Endothelial cell of umbilical vein (primary cell): ENCODE results near the gene MR1. TPM values are rescaled to one million over a fixed set of nuclear protein-coding genes. Genes with fewer than 3 reads are reported as not detected.

Experiments used
- BruUV-seq: library from RNA; stranded (reverse); fragments of 400-500 nt; replicated peaks from 2 replicates; lab custom pipeline; 2021; lab: Mats Ljungman, UMichigan
- CTCF ChIA-PET: fragments of 300-600, 350-600 bp; sonication (Branson Sonifier 250); formaldehyde crosslinking; loops from one replicate; lab custom pipeline; 2021; ENCODE audit warnings: antibody characterized with exemption, inconsistent platforms; lab: Charles Lee
- POLR2A ChIA-PET: fragments of 300-600, 350-600 bp; sonication (Branson Sonifier 250); formaldehyde crosslinking; loops from one replicate; lab custom pipeline; 2021; ENCODE audit warnings: antibody characterized with exemption, inconsistent platforms; lab: Charles Lee
- DNase-seq: peaks from one replicate; pipeline ENCODE4 v3.0.0-alpha.2; 2011; ENCODE audit warnings: low read depth, low spot score
- FAIRE-seq: peaks from 2 replicates; lab custom pipeline; 2011; peaks lifted over from hg19 to GRCh38; lab: Jason Lieb, UNC
- H2AFZ ChIP-seq: 2 replicates; pipeline ENCODE4 v1.6.0; 2012; ENCODE audit warnings: low read depth, low read length, control low read depth, inconsistent platforms
- H3K27ac ChIP-seq: 2 replicates; pipeline ENCODE4 v1.5.1; 2011; ENCODE audit warnings: low read depth, mild to moderate bottlenecking, control low read depth, low read length, moderate library complexity; ENCODE audit not compliant: insufficient read depth
- H3K27me3 ChIP-seq, 2 experiments: 2 replicates each; pipeline versions ENCODE4 v1.6.0 to v1.6.1; 2011; ENCODE audit warnings: low read length in 2 of 2, mixed read lengths in 1 of 2; ENCODE audit not compliant: control insufficient read depth in 2 of 2, insufficient read depth in 2 of 2
- H3K36me3 ChIP-seq, 2 experiments: 2 replicates in 1 of 2; 3 replicates in 1 of 2; pipeline ENCODE4 v1.5.1; 2011; ENCODE audit warnings: low read length in 2 of 2, mild to moderate bottlenecking in 1 of 2, moderate library complexity in 1 of 2; ENCODE audit not compliant: control insufficient read depth in 2 of 2, insufficient read depth in 2 of 2; ENCODE audit errors: extremely low read depth in 1 of 2
- H3K4me1 ChIP-seq: 3 replicates; pipeline ENCODE4 v1.5.1; 2011; ENCODE audit warnings: mild to moderate bottlenecking, low read length; ENCODE audit not compliant: control insufficient read depth, insufficient read depth; ENCODE audit errors: extremely low read depth
- H3K4me2 ChIP-seq: 2 replicates; pipeline ENCODE4 v1.6.1; 2011; ENCODE audit warnings: low read length, control low read depth, mixed read lengths; ENCODE audit not compliant: insufficient read depth
- H3K4me3 ChIP-seq, 3 experiments: fragments of 200-600 bp in 1 of 3; sonication (generic), shearing (Covaris generic) in 1 of 3; replicated peaks in 1 of 3; 2 replicates each; pipeline ENCODE4 v1.5.1; 2011 to 2016; ENCODE audit warnings: control low read depth in 3 of 3, low read length in 3 of 3, mild to moderate bottlenecking in 2 of 3, inconsistent platforms in 1 of 3, low read depth in 1 of 3, moderate library complexity in 1 of 3; ENCODE audit not compliant: insufficient read depth in 1 of 3
- H3K79me2 ChIP-seq: 2 replicates; pipeline ENCODE4 v1.6.0; 2012; ENCODE audit warnings: low read length, inconsistent platforms; ENCODE audit not compliant: control insufficient read depth, insufficient read depth
- H3K9ac ChIP-seq: replicated peaks from 2 replicates; pipeline ENCODE3; 2011; ENCODE audit warnings: low read length, control low read depth; ENCODE audit not compliant: insufficient read depth; ENCODE audit errors: extremely low read depth
- H3K9me1 ChIP-seq: replicated peaks from 3 replicates; pipeline ENCODE4 v1.6.0; 2011; ENCODE audit warnings: mild to moderate bottlenecking, low read length; ENCODE audit not compliant: control insufficient read depth, insufficient read depth; ENCODE audit errors: extremely low read depth
- H3K9me3 ChIP-seq: replicated peaks from 2 replicates; pipeline ENCODE4 v1.5.1; 2012; ENCODE audit warnings: low read length, inconsistent platforms; ENCODE audit not compliant: control insufficient read depth, insufficient read depth
- H4K20me1 ChIP-seq: replicated peaks from 2 replicates; pipeline ENCODE3; 2011; ENCODE audit warnings: mild to moderate bottlenecking, low read length; ENCODE audit not compliant: control insufficient read depth, insufficient read depth; ENCODE audit errors: extremely low read depth
- CTCF ChIP-seq, 2 donors: IDR thresholded peaks; 1 replicate in 1 of 2; 2 replicates in 1 of 2; pipeline ENCODE4 v1.5.1; 2011; ENCODE audit warnings: low read length in 2 of 2, mild to moderate bottlenecking in 2 of 2, moderate library complexity in 2 of 2, control low read depth in 1 of 2, inconsistent platforms in 1 of 2, low read depth in 1 of 2; ENCODE audit not compliant: insufficient read depth in 1 of 2; ENCODE audit errors: extremely low read depth in 1 of 2
- EZH2 ChIP-seq: IDR thresholded peaks from 2 replicates; pipeline ENCODE4 v1.6.1; 2012; ENCODE audit warnings: borderline replicate concordance, low read depth, mild to moderate bottlenecking, moderate library complexity, low read length, inconsistent platforms; ENCODE audit not compliant: severe bottlenecking
- FOS ChIP-seq: IDR thresholded peaks from 2 replicates; pipeline ENCODE4 v1.6.1; 2011; ENCODE audit warnings: mild to moderate bottlenecking, low read length, moderate library complexity, borderline replicate concordance; ENCODE audit not compliant: insufficient read depth
- GATA2 ChIP-seq: IDR thresholded peaks from 2 replicates; pipeline ENCODE4 v1.7.0; 2011; ENCODE audit warnings: low read depth, mild to moderate bottlenecking, moderate library complexity, mixed read lengths, low read length; ENCODE audit not compliant: insufficient read length, insufficient read depth
- JUN ChIP-seq: IDR thresholded peaks from 2 replicates; pipeline ENCODE4 v1.6.1; 2011; ENCODE audit warnings: borderline replicate concordance, low read depth; ENCODE audit not compliant: insufficient read length, insufficient read depth
- MAX ChIP-seq: IDR thresholded peaks from 2 replicates; pipeline ENCODE4 v1.6.1; 2011; ENCODE audit not compliant: insufficient read depth, insufficient read length
- MYC ChIP-seq: IDR thresholded peaks from one replicate; pipeline ENCODE4 v1.6.1; 2011; ENCODE audit warnings: mild to moderate bottlenecking, low read depth, low read length
- POLR2A ChIP-seq: IDR thresholded peaks from 2 replicates; pipeline ENCODE4 v1.6.1; 2012; ENCODE audit warnings: low read depth, mild to moderate bottlenecking, control low read depth, low read length
- POLR2AphosphoS5 ChIP-seq: IDR thresholded peaks from 2 replicates; pipeline ENCODE4 v1.6.1; 2012; ENCODE audit warnings: low read depth, mild to moderate bottlenecking, control low read depth, low read length, moderate library complexity; ENCODE audit not compliant: insufficient read depth
- dilution Hi-C: fragments of 300-500 bp; cut with MboI; formaldehyde crosslinking; loops from one replicate; pipeline ENCODE4 v1.15.0; 2019; ENCODE audit warnings: low sequenced_read_pairs; ENCODE audit not compliant: extremely low pct_ligation_motif_present
- intact Hi-C: fragments of 100-400 bp; cut with micrococcal nuclease; formaldehyde crosslinking; loops from one replicate; pipeline ENCODE4 v1.10.0; 2022
- polyA plus RNA-seq, 4 experiments: library from polyadenylated mRNA; depleted of rRNA in 3 of 4; stranded (reverse) in 3 of 4; unstranded in 1 of 4; fragments of >200 nt; gene quantifications; 2 replicates each; pipeline versions ENCODE4 v1.2.1 to v1.2.3, GENCODE V29; 2011 to 2012; ENCODE audit warnings: missing spikeins in 1 of 4
- total RNA-seq: library from RNA; stranded (reverse); gene quantifications from 2 replicates; pipeline ENCODE4 v1.2.3, GENCODE V29; 2021

MR1 gene
- total and polyA plus RNA-seq, 2 donors (not counting 3 experiments of a cell fraction or from before 2014, with no cell fraction given) = 1.3 to 2.5 TPM

- Histone ChIP-seq H3K9me3 (no peaks in the 10 kb centered on the region), H3K36me3 (no peaks in the 10 kb centered on the region), H3K9me1 (no peaks in the 10 kb centered on the region), H3K27me3 (peaks cover 0 to 2% of the 10 kb centered on the region in 2 experiments), H3K9ac (no peak overlapping the region), H3K4me2 (no peak overlapping the region), H3K4me1 (no peaks in the 10 kb centered on the region), H2AFZ (no peak overlapping the region), H3K27ac (no peak overlapping the region), H3K79me2 (no peaks in the 10 kb centered on the region), H3K4me3 (no peak overlapping the region), H4K20me1 (no peaks in the 10 kb centered on the region)
- FAIRE-seq = no peak
- dilution Hi-C loops (no loop called here), intact Hi-C loops (no loop called here)
- BruUV-seq = no TSS peak
- CTCF ChIA-PET = no interaction called here
- TF ChIP-seq MAX (no peak), MYC (no peak), FOS (no peak), EZH2 (no peak), CTCF (IDR thresholded peaks at IDR 0.05; ENCODE audit: extremely low read depth in 1 of 2, insufficient read depth in 1 of 2, low read depth in 1 of 2, low read length in 2 of 2) (no peak), JUN (no peak), POLR2A (no peak), GATA2 (no peak), POLR2AphosphoS5 (no peak)
- no peak for DNase-seq
- POLR2A ChIA-PET = no interaction called here
Measured at GRCh38 chr1:181049378-181049777, 15.6 kb downstream of the MR1 start.
